ENCODE measurements around the gene ADSL.

The ADSL gene

DNA sequence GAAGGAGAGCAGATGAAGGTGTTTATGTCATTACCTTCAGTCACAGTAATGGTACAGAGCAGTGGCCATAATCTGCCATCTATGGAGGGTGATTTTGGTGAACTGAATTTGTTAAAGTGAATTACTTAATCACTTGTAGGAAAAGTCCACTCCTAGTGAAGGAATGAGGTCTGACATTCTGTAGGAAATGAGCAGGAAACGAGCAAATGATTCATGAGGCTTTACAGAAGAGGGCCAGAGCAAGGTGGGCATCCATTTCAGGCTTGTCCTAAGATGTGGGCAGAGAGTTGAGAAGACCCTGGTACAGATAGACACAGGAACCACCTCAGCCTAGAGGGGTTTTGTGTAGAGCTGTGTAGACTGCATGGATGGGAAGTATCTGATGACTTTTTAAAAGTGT, 18.1 kb downstream of the ADSL start:
- DNase-seq (ENCODE audit: low read depth in 2 of 2), result no peak
- H3K4me3 ChIP-seq (replicated peaks in 1 of 2; ENCODE audit: low read depth in 2 of 2, low read length in 2 of 2), result no peak overlapping the region
- TF ChIP-seq, protein P1, sequence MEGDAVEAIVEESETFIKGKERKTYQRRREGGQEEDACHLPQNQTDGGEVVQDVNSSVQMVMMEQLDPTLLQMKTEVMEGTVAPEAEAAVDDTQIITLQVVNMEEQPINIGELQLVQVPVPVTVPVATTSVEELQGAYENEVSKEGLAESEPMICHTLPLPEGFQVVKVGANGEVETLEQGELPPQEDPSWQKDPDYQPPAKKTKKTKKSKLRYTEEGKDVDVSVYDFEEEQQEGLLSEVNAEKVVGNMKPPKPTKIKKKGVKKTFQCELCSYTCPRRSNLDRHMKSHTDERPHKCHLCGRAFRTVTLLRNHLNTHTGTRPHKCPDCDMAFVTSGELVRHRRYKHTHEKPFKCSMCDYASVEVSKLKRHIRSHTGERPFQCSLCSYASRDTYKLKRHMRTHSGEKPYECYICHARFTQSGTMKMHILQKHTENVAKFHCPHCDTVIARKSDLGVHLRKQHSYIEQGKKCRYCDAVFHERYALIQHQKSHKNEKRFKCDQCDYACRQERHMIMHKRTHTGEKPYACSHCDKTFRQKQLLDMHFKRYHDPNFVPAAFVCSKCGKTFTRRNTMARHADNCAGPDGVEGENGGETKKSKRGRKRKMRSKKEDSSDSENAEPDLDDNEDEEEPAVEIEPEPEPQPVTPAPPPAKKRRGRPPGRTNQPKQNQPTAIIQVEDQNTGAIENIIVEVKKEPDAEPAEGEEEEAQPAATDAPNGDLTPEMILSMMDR (IDR thresholded peaks at IDR 0.05; ENCODE audit: low read depth, low read length), result no peak

DNA sequence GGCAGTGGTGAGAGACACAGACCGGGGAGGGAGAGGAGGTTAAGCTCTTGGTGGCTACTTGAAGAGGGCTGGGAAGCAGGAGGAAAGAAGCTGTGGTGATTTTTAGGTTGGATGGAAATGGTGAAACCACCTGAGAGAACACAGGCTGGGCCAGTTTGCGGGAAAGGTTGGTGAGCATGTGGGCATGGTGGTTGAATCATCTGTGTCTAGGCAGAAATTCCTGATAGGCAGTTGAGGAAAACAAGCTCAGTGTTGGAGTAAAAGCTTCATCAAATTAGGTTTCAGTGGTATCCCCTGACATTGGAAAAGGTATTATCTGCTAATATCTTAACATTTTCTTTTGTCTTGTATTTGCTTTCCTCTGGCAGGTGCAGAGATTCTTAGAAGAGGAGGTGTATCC, 19.8 kb downstream of the ADSL start:
- no peak for DNase-seq (ENCODE audit: low read depth in 2 of 2)
- no peak overlapping the region for H3K4me3 ChIP-seq (replicated peaks in 1 of 2; ENCODE audit: low read depth in 2 of 2, low read length in 2 of 2)
- TF ChIP-seq, protein P1 (IDR thresholded peaks at IDR 0.05; ENCODE audit: low read depth, low read length), result no peak

DNA sequence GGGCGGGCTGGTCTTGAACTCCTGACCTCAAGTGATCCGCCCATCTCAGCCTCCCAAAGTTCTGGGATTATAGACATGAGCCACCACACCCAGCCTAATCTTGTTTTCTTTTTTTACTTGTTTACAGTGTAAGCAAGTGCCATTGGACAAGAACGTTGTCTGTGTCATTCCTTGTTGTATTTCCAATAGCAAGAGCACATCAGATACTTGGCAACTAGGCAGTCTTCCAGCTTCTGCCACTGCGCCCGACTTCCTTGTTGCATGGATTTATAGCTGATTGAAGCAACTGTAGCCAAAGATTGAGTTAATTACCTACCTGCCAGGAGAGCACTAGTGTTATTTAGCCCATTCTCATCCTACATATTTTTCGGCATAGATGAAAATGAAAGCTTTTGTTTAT, 21.0 kb downstream of the ADSL start:
- H3K4me3 ChIP-seq (replicated peaks in 1 of 2; ENCODE audit: low read depth in 2 of 2, low read length in 2 of 2), result no peak overlapping the region
- DNase-seq (ENCODE audit: low read depth in 2 of 2), result no peak
- TF ChIP-seq, protein P1 (IDR thresholded peaks at IDR 0.05; ENCODE audit: low read depth, low read length), result no peak

DNA sequence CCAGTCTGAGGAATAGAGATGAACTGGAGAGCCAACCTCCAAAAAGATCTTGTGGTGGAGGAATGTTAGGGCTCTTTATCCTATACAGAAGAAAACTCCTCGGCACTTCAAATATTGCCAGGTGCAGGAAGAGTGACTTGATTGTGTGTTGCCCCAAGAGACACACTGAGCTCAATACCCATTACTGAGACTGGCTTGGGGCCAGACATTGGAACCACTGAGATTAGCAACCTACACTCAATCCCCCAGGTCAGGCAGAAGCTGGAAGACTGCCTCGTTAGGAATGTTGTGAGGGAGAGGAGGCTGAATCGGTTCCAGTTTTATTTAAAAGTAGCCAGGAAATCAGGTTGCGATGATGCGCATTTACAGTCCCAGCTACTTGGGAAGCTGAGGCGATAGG, 21.7 kb downstream of the ADSL start:
- TF ChIP-seq, protein P1 (IDR thresholded peaks at IDR 0.05; ENCODE audit: low read depth, low read length), result no peak
- no peak overlapping the region for H3K4me3 ChIP-seq (replicated peaks in 1 of 2; ENCODE audit: low read depth in 2 of 2, low read length in 2 of 2)
- no peak for DNase-seq (ENCODE audit: low read depth in 2 of 2)

DNA sequence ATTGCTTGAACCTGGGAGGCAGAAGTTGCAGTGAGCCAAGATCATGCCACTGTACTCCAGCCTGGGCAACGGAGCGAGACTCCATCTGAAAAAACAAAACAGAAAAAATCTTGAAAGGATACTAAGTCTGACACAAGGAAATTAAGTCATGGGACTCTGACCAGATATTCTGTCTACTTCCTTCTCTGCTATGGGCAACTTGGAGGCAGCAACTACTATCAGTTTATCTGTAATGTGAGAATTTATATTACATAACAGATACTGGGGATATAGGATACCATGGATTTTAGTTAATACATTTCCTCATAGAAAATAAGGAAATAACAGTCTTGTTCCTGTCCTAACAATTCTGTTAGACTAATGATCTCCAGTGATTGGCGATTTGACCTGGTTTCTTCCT, 22.5 kb downstream of the ADSL start:
- no peak for DNase-seq (ENCODE audit: low read depth in 2 of 2)
- TF ChIP-seq, protein P1 (IDR thresholded peaks at IDR 0.05; ENCODE audit: low read depth, low read length), result no peak
- H3K4me3 ChIP-seq (replicated peaks in 1 of 2; ENCODE audit: low read depth in 2 of 2, low read length in 2 of 2), result no peak overlapping the region

DNA sequence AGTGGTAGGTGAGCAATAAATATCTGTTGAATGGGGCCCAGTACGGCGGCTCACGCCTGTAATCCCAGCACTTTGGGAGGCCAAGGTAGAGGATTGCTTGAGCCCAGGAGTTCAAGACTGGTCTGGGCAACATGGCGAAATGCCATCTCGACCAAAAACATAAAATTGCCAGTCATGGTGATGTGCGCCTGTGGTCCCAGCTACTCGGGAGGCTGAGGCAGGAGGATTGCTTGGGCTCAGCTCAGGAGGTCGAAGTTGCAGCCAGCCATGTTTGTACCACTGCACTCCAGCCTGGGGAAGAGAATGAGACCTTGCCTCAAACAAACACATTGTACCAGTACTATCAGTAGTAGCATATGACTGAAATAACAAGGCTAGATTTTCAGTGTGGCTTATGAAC, 28.3 kb downstream of the ADSL start:
- TF ChIP-seq, protein P1 (IDR thresholded peaks at IDR 0.05; ENCODE audit: low read depth, low read length), result no peak
- DNase-seq (ENCODE audit: low read depth in 2 of 2), result no peak

DNA sequence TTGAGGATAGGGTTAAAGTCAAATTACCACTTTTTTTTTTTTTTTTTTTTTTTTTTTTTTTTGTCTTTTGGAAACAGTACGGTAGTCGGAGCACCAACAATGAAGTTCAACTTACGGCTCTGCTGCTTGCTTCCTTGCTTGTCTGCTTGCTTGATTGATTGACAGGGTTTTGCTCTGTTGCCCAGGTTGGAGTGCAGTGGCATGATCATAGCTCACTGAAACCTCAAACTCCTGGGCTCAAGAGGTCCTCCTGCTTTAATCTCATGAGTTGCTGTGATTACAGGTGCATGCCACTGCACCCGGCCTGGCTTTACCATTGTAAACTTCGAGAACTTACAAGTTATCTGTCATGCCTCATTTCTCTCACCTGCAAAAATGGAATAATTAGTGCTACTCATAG, 29.8 kb downstream of the ADSL start:
- DNase-seq (ENCODE audit: low read depth in 2 of 2), result no peak
- TF ChIP-seq, protein P1 (IDR thresholded peaks at IDR 0.05; ENCODE audit: low read depth, low read length), result no peak
- H3K4me3 ChIP-seq (replicated peaks in 1 of 2; ENCODE audit: low read depth in 2 of 2, low read length in 2 of 2), result no peak overlapping the region

More for the DNA sequence above, 28.3 kb downstream of the ADSL start:
- no peak overlapping the region for H3K4me3 ChIP-seq (replicated peaks in 1 of 2; ENCODE audit: low read depth in 2 of 2, low read length in 2 of 2)
